ENCODE measurements around the gene ACSF3. TPM values are rescaled to one million over a fixed set of nuclear protein-coding genes. Genes with fewer than 3 reads are reported as not detected.

ACSF3 gene
- total RNA-seq, 1 experiment from 2014 or later = 30.8 TPM

DNA sequence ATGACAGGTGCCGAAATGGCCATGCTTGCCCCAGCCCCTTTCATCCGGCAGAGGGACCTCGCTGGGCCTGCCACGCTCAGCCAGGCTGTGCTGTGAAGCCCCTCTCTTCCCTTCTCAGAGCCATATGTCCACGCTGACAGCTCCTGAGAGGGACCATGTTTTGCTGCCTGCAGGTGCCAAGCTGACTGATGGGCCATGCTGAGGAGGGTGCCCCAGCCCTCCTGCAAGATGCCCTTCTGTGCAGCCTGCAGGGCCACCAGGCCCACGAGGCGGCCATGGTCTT, 44.8 kb downstream of the ACSF3 start:
- no peak for TF ChIP-seq CTCF (IDR thresholded peaks at IDR 0.05)
- TF ChIP-seq, protein P1, sequence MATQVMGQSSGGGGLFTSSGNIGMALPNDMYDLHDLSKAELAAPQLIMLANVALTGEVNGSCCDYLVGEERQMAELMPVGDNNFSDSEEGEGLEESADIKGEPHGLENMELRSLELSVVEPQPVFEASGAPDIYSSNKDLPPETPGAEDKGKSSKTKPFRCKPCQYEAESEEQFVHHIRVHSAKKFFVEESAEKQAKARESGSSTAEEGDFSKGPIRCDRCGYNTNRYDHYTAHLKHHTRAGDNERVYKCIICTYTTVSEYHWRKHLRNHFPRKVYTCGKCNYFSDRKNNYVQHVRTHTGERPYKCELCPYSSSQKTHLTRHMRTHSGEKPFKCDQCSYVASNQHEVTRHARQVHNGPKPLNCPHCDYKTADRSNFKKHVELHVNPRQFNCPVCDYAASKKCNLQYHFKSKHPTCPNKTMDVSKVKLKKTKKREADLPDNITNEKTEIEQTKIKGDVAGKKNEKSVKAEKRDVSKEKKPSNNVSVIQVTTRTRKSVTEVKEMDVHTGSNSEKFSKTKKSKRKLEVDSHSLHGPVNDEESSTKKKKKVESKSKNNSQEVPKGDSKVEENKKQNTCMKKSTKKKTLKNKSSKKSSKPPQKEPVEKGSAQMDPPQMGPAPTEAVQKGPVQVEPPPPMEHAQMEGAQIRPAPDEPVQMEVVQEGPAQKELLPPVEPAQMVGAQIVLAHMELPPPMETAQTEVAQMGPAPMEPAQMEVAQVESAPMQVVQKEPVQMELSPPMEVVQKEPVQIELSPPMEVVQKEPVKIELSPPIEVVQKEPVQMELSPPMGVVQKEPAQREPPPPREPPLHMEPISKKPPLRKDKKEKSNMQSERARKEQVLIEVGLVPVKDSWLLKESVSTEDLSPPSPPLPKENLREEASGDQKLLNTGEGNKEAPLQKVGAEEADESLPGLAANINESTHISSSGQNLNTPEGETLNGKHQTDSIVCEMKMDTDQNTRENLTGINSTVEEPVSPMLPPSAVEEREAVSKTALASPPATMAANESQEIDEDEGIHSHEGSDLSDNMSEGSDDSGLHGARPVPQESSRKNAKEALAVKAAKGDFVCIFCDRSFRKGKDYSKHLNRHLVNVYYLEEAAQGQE (IDR thresholded peaks at IDR 0.05; ENCODE audit: insufficient read depth in 1 of 2, low read depth in 2 of 2, low read length in 1 of 2) = no peak
- TF ChIP-seq TCF7L2 (IDR thresholded peaks at IDR 0.05; ENCODE audit: low read depth, low read length) = no peak
- no peak for TF ChIP-seq SIN3A (IDR thresholded peaks at IDR 0.05; ENCODE audit: borderline replicate concordance, insufficient read depth, low read depth, low read length)
- no peak for TF ChIP-seq POLR2AphosphoS5 (IDR thresholded peaks at IDR 0.05; ENCODE audit: low read depth, low read length)
- ChIA-PET POLR2A (no interaction called here), CTCF (no interaction called here)
- Histone ChIP-seq H3K27ac (ENCODE audit: low read length) (no peak overlapping the region), H3K9me3 (ENCODE audit: control insufficient read depth, insufficient read depth, low read depth, low read length) (no peaks in the 10 kb centered on the region), H3K36me3 (ENCODE audit: control insufficient read depth, insufficient read depth, low read length) (no peaks in the 10 kb centered on the region), H3K27me3 (ENCODE audit: control insufficient read depth, insufficient read depth, low read length) (no peaks in the 10 kb centered on the region), H3K4me3 (ENCODE audit: low read depth in 2 of 2, low read length in 2 of 2) (no peak overlapping the region), H3K4me1 (ENCODE audit: control insufficient read depth, insufficient read depth, low read length) (no peaks in the 10 kb centered on the region)
- no peak for DNase-seq (ENCODE audit: low read depth, low spot score)
- intact Hi-C loops (cut with micrococcal nuclease; ENCODE audit: unreplicated experiment) (no loop called here), in situ Hi-C loops (cut with HindIII; ENCODE audit: low pct_unique_long_range_greater_than_20kb, low sequenced_read_pairs) (no loop called here)
- no TSS peak for BruUV-seq (replicated peaks)
- no peak for ATAC-seq

GRCh38 chr16:89138843-89139520, 45.3 kb downstream of the ACSF3 start:
- POLR2A ChIA-PET = no interaction called here
- ATAC-seq (no peak), DNase-seq (ENCODE audit: low read depth, low spot score) (no peak)
- in situ Hi-C loops (cut with HindIII; ENCODE audit: low pct_unique_long_range_greater_than_20kb, low sequenced_read_pairs) = no loop called here
- BruUV-seq (replicated peaks) = no TSS peak
- no peaks in the 10 kb centered on the region for H3K4me1 ChIP-seq (ENCODE audit: control insufficient read depth, insufficient read depth, low read length)
- H3K27ac ChIP-seq (ENCODE audit: low read length) = no peak overlapping the region
- CTCF ChIA-PET = no interaction called here
- H3K27me3 ChIP-seq (ENCODE audit: control insufficient read depth, insufficient read depth, low read length) = no peaks in the 10 kb centered on the region
- no peak for TF ChIP-seq TCF7L2 (IDR thresholded peaks at IDR 0.05; ENCODE audit: low read depth, low read length)
- TF ChIP-seq SIN3A (IDR thresholded peaks at IDR 0.05; ENCODE audit: borderline replicate concordance, insufficient read depth, low read depth, low read length) = no peak
- TF ChIP-seq CTCF (IDR thresholded peaks at IDR 0.05) = no peak
- TF ChIP-seq POLR2AphosphoS5 (IDR thresholded peaks at IDR 0.05; ENCODE audit: low read depth, low read length) = no peak
- TF ChIP-seq, protein P1 (IDR thresholded peaks at IDR 0.05; ENCODE audit: insufficient read depth in 1 of 2, low read depth in 2 of 2, low read length in 1 of 2) = no peak
- H3K36me3 ChIP-seq (ENCODE audit: control insufficient read depth, insufficient read depth, low read length) = no peaks in the 10 kb centered on the region
- H3K9me3 ChIP-seq (ENCODE audit: control insufficient read depth, insufficient read depth, low read depth, low read length) = no peaks in the 10 kb centered on the region
- H3K4me3 ChIP-seq (ENCODE audit: low read depth in 2 of 2, low read length in 2 of 2) = no peak overlapping the region
- intact Hi-C loops (cut with micrococcal nuclease; ENCODE audit: unreplicated experiment) = no loop called here

Measured in Panc1 (cell line).